SH-SY5Y (cell line): ENCODE data around the gene PDE1C.

Experiments
- GATA2 ChIP-seq: IDR thresholded peaks from 2 replicates; pipeline ENCODE4 v1.6.1; 2011; ENCODE audit warnings: mild to moderate bottlenecking, low read depth, low read length
- GATA3 ChIP-seq: IDR thresholded peaks from 2 replicates; pipeline ENCODE4 v1.6.1; 2011; ENCODE audit warnings: low read depth, mild to moderate bottlenecking, low read length, moderate library complexity

DNA sequence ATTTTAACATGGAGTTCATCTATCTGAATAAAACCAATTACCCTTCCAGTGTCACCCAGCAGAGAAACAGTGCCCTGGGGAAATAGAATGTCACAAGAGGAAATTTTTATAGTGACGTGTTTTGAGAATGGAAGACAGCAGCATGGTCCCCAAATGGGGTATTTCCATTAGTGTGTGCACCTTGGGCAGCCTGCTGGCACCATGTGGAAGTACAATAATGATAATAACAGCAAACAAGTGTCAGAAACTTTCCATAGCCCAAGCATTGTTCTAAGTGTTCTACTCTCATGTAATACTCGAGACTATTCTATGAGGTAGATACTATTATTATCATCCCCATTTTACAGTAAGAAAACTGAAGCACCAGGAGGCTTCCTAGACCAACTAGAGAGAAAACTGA is 2.2 kb upstream of the PDE1C start:
- TF ChIP-seq GATA2, result no peak
- TF ChIP-seq GATA3, result no peak
